Breast epithelium (tissue), 4 donors: Measurements from ENCODE around the gene HECTD2. TPM values are rescaled to one million over a fixed set of nuclear protein-coding genes. Genes with fewer than 3 reads are reported as not detected.

Source experiments
- DNase-seq, 2 donors: peaks; one replicate each; pipeline ENCODE4 v3.0.0-alpha.2; 2019; ENCODE audit warnings: low spot score in 2 of 2
- H3K27ac ChIP-seq, 2 donors: fragments of 200-600 bp; sonication (generic) in 1 of 2; one replicate each; pipeline ENCODE4 v1.5.1; 2016 to 2019; ENCODE audit warnings: mild to moderate bottlenecking in 1 of 2
- H3K27me3 ChIP-seq, 2 donors: fragments of 200-600 bp; sonication (generic) in 1 of 2; one replicate each; pipeline versions ENCODE4 v1.5.1 to v1.6.0; 2017 to 2019; ENCODE audit warnings: control low read depth in 1 of 2, mild to moderate bottlenecking in 1 of 2
- H3K36me3 ChIP-seq: fragments of 200-600 bp; one replicate; pipeline ENCODE4 v1.5.1; 2019
- H3K4me1 ChIP-seq, 2 donors: fragments of 200-600 bp; sonication (generic); one replicate each; pipeline ENCODE4 v1.5.1; 2016 to 2019; ENCODE audit warnings: control low read depth in 1 of 2
- H3K4me3 ChIP-seq, 3 donors: fragments of 200-600 bp; sonication (generic); 1 replicate in 2 of 3; 2 replicates in 1 of 3; pipeline ENCODE4 v1.5.1; 2016 to 2019; ENCODE audit warnings: mild to moderate bottlenecking in 3 of 3, moderate library complexity in 2 of 3
- H3K9me3 ChIP-seq, 2 donors: fragments of 200-600 bp; sonication (generic) in 1 of 2; one replicate each; pipeline ENCODE4 v1.5.1; 2016 to 2019; ENCODE audit warnings: control low read depth in 1 of 2
- CTCF ChIP-seq, 3 donors: fragments of 450-650 bp; IDR thresholded peaks; one replicate each; pipeline ENCODE4 v1.5.1; 2016 to 2017; ENCODE audit warnings: antibody characterized with exemption in 3 of 3, mild to moderate bottlenecking in 3 of 3, moderate library complexity in 3 of 3
- POLR2A ChIP-seq: fragments of 450-650 bp; IDR thresholded peaks from one replicate; pipeline ENCODE4 v1.6.1; 2016; ENCODE audit warnings: antibody characterized with exemption, mild to moderate bottlenecking, moderate library complexity
- POLR2AphosphoS5 ChIP-seq, 3 donors: sonication (generic); formaldehyde crosslinking; IDR thresholded peaks; one replicate each; pipeline ENCODE4 v1.6.1; 2017; ENCODE audit warnings: antibody characterized with exemption in 3 of 3
- intact Hi-C: fragments of 100-400 bp; cut with DNase I; formaldehyde crosslinking; loops from one replicate; pipeline ENCODE4 v1.15.1; 2023; ENCODE audit warnings: low total_unique reads
- total RNA-seq, 3 donors: library from RNA; depleted of rRNA; stranded (reverse); fragments of >200 nt; gene quantifications; one replicate each; pipeline ENCODE4 v1.1.0, GENCODE V29; 2016

The HECTD2 gene
- total RNA-seq, 3 donors from 2014 or later, result 14.2 to 30.7 (median 19.0) TPM

- no peak for DNase-seq
- intact Hi-C loops, result no loop called here
- Histone ChIP-seq H3K4me1 (no peaks in the 10 kb centered on the region), H3K4me3 (no peak overlapping the region), H3K27me3 (no peaks in the 10 kb centered on the region), H3K27ac (no peak overlapping the region), H3K9me3 (no peaks in the 10 kb centered on the region), H3K36me3 (peaks cover 6% of the 10 kb centered on the region)
- no peak for TF ChIP-seq POLR2AphosphoS5 (IDR thresholded peaks at IDR 0.05)
- no peak for TF ChIP-seq CTCF (IDR thresholded peaks at IDR 0.05)
These were observed 50.5 kb downstream of the HECTD2 start for GRCh38 chr10:91460681-91461080.

DNA sequence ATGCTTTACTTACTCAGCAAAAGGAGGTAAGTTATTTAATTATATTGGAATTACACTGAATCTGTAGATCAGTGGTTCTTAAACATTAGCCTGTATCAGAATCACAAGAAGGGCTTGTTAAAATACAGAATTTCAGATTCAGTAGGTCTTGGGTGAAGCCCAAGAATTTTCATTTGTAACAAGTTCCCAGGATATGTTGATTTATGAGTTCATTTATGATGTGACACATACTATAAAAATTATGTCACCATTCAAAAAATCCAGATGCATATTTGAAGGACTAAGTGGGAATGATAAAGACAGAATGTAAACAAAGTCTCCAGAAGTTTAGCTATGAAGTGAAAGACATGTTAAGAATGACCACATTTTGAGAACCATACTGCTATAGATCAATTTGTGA, 52.3 kb downstream of the HECTD2 start:
- no peak overlapping the region for H3K4me3 ChIP-seq
- no peaks in the 10 kb centered on the region for H3K27me3 ChIP-seq
- H3K27ac ChIP-seq, result no peak overlapping the region
- H3K36me3 ChIP-seq, result peaks cover 6% of the 10 kb centered on the region
- DNase-seq, result no peak
- no peaks in the 10 kb centered on the region for H3K9me3 ChIP-seq
- H3K4me1 ChIP-seq, result no peaks in the 10 kb centered on the region
- TF ChIP-seq POLR2AphosphoS5 (IDR thresholded peaks at IDR 0.05) (no peak), CTCF (IDR thresholded peaks at IDR 0.05) (no peak), POLR2A (no peak)
- intact Hi-C loops, result no loop called here

DNA sequence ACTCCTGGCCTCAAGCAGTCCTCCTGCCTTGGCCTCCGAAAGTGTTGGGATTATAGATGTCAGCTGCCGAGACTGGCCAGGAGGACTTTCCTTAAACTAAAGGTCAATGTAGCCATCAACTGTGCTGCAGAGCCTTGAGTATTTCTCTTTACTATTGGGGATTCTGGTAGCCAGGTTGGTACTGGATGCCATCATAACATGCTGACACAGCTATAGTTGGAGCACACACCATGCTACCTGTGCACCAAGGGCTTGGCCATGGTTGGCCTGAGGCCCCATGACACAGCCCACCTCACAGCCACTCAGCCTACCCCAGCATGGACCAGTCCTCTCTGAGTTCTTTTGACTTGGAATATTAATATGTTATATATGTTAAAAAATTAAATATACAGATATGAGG, 54.4 kb downstream of the HECTD2 start:
- no peak overlapping the region for H3K4me3 ChIP-seq
- DNase-seq, result no peak
- TF ChIP-seq POLR2A (no peak), POLR2AphosphoS5 (IDR thresholded peaks at IDR 0.05) (no peak), CTCF (IDR thresholded peaks at IDR 0.05) (no peak)
- no peak overlapping the region for H3K27ac ChIP-seq
- intact Hi-C loops, result loop anchor here (2.0 kb wide), 1 partner anchor 20 kb away; no protein-coding TSS in a partner anchor
- H3K27me3 ChIP-seq, result no peaks in the 10 kb centered on the region
- H3K36me3 ChIP-seq, result peaks cover 6% of the 10 kb centered on the region
- no peaks in the 10 kb centered on the region for H3K4me1 ChIP-seq
- no peaks in the 10 kb centered on the region for H3K9me3 ChIP-seq

DNA sequence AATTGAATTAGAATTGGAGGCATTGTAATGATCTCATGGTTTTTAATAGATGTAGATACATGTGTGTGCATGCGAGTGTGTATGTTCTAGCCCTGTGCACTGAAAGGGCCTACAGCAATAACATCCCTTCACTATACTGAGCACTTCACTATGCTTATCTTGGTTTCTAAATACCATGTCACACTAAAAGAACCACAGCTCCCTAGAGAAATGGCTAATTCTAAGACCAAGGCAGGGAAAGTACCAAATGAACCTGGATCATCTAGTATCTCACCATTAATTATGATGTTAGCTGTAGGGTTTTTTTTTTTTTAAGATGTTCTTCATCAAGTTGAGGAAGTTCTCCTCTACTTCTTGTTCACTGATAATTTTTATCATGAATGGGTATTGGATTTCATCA, 55.1 kb downstream of the HECTD2 start:
- peaks cover 6% of the 10 kb centered on the region for H3K36me3 ChIP-seq
- no peaks in the 10 kb centered on the region for H3K9me3 ChIP-seq

GRCh38 chr10:91467114-91467513, 57.0 kb downstream of the HECTD2 start:
- H3K27me3 ChIP-seq, result no peaks in the 10 kb centered on the region
- peaks cover 0 to 4% of the 10 kb centered on the region in 2 donors for H3K9me3 ChIP-seq
- TF ChIP-seq CTCF (IDR thresholded peaks at IDR 0.05) (no peak), POLR2A (no peak), POLR2AphosphoS5 (IDR thresholded peaks at IDR 0.05) (no peak)
- intact Hi-C loops, result no loop called here
- no peak overlapping the region for H3K4me3 ChIP-seq
- H3K36me3 ChIP-seq, result peaks cover 6% of the 10 kb centered on the region
- no peak for DNase-seq
- H3K4me1 ChIP-seq, result no peaks in the 10 kb centered on the region
- H3K27ac ChIP-seq, result no peak overlapping the region

More for the DNA sequence above, 55.1 kb downstream of the HECTD2 start:
- no peaks in the 10 kb centered on the region for H3K4me1 ChIP-seq
- no peak for DNase-seq
- H3K4me3 ChIP-seq, result no peak overlapping the region
- no peak for TF ChIP-seq POLR2AphosphoS5 (IDR thresholded peaks at IDR 0.05)
- TF ChIP-seq CTCF (IDR thresholded peaks at IDR 0.05), result no peak
- no peak for TF ChIP-seq POLR2A
- intact Hi-C loops, result loop anchor here (2.0 kb wide), 1 partner anchor 20 kb away; no protein-coding TSS in a partner anchor
- no peaks in the 10 kb centered on the region for H3K27me3 ChIP-seq
- H3K27ac ChIP-seq, result no peak overlapping the region
